HUES6 (cell line): ENCODE data around the gene PHPT1.

ENCODE experiments used
- H3K27ac ChIP-seq: 2 replicates; pipeline ENCODE4 v1.7.0; 2013; ENCODE audit warnings: low read depth, mild to moderate bottlenecking, low read length, inconsistent platforms
- H3K27me3 ChIP-seq: 2 replicates; pipeline ENCODE4 v1.6.1; 2013; ENCODE audit warnings: low read length; ENCODE audit not compliant: control insufficient read depth, insufficient read depth
- H3K36me3 ChIP-seq: 2 replicates; pipeline ENCODE4 v1.6.1; 2013; ENCODE audit warnings: low read length; ENCODE audit not compliant: control insufficient read depth, insufficient read depth
- H3K4me1 ChIP-seq: 2 replicates; pipeline ENCODE4 v1.6.1; 2013; ENCODE audit warnings: low read length; ENCODE audit not compliant: control insufficient read depth, insufficient read depth
- H3K4me3 ChIP-seq: 2 replicates; pipeline ENCODE4 v1.5.1; 2013; ENCODE audit warnings: low read depth, low read length
- H3K9ac ChIP-seq: one replicate; pipeline ENCODE4 v1.6.1; 2013; ENCODE audit warnings: mild to moderate bottlenecking, low read length
- H3K9me3 ChIP-seq: 2 replicates; pipeline ENCODE4 v1.6.1; 2013; ENCODE audit warnings: low read depth, low read length; ENCODE audit not compliant: control insufficient read depth, insufficient read depth

The PHPT1 gene

GRCh38 chr9:136825295-136826187 is 23.7 kb upstream of the PHPT1 start:
- Histone ChIP-seq H3K9me3 (no peaks in the 10 kb centered on the region), H3K36me3 (peaks cover 73% of the 10 kb centered on the region), H3K9ac (no peak overlapping the region), H3K27me3 (no peaks in the 10 kb centered on the region), H3K4me3 (no peak overlapping the region), H3K27ac (no peak overlapping the region), H3K4me1 (peaks cover 8% of the 10 kb centered on the region; the same call in 1 of the 2 replicates)

GRCh38 chr9:136826188-136826541 is 23.0 kb upstream of the PHPT1 start:
- H3K36me3 ChIP-seq = peaks cover 78% of the 10 kb centered on the region
- H3K9me3 ChIP-seq = no peaks in the 10 kb centered on the region
- no peak overlapping the region for H3K27ac ChIP-seq
- no peak overlapping the region for H3K9ac ChIP-seq
- H3K4me1 ChIP-seq = peaks cover 2% of the 10 kb centered on the region; the same call in 1 of the 2 replicates
- H3K4me3 ChIP-seq = no peak overlapping the region
- H3K27me3 ChIP-seq = no peaks in the 10 kb centered on the region

GRCh38 chr9:136826703-136827582 is 22.3 kb upstream of the PHPT1 start:
- Histone ChIP-seq H3K9ac (no peak overlapping the region), H3K4me1 (peaks cover 2% of the 10 kb centered on the region; the same call in 1 of the 2 replicates), H3K4me3 (no peak overlapping the region), H3K9me3 (no peaks in the 10 kb centered on the region), H3K27ac (no peak overlapping the region), H3K27me3 (no peaks in the 10 kb centered on the region), H3K36me3 (peaks cover 86% of the 10 kb centered on the region)

GRCh38 chr9:136827794-136828473 is 21.3 kb upstream of the PHPT1 start:
- Histone ChIP-seq H3K36me3 (peaks cover 95% of the 10 kb centered on the region), H3K27ac (no peak overlapping the region; the same call in 1 of the 2 replicates), H3K27me3 (no peaks in the 10 kb centered on the region), H3K9me3 (no peaks in the 10 kb centered on the region), H3K4me1 (peaks cover 2% of the 10 kb centered on the region; the same call in 1 of the 2 replicates), H3K4me3 (no peak overlapping the region), H3K9ac (no peak overlapping the region)

DNA sequence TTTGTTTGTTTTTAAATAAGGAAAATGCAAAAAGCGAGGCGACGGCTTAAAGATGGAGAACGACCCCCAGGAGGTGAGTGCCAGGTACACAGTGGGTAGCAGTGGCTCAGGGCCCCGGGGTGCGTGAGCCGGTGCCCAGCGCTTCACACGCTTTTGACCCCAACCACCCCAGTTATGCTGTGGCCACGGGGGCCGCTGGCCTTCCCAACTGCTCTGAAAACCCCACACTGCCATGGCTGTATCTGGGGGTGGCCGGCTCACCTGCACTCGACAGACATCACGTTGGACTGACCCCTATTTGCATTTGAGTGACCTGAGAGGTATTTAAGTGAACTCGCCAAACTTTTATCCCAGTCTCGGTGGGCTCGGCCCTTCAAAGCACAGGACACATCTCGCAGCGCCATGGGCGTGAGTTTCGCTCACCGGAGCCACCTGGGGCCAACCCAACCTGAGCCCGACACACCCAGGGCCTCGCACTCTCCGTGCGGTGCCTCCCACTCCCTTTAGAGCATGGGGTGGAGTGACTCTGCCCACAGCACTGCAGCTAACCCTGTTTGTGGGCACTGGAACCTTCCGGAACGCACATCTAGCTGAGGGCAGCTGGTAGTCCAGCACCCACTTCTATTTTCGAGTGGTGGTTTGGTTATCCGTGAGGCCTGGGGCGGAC is 20.6 kb upstream of the PHPT1 start:
- H3K4me3 ChIP-seq = no peak overlapping the region
- no peaks in the 10 kb centered on the region for H3K9me3 ChIP-seq
- peaks cover 90% of the 10 kb centered on the region for H3K36me3 ChIP-seq
- no peak overlapping the region for H3K27ac ChIP-seq
- no peaks in the 10 kb centered on the region for H3K27me3 ChIP-seq
- no peaks in the 10 kb centered on the region; the same call in 1 of the 2 replicates for H3K4me1 ChIP-seq
- H3K9ac ChIP-seq = no peak overlapping the region

DNA sequence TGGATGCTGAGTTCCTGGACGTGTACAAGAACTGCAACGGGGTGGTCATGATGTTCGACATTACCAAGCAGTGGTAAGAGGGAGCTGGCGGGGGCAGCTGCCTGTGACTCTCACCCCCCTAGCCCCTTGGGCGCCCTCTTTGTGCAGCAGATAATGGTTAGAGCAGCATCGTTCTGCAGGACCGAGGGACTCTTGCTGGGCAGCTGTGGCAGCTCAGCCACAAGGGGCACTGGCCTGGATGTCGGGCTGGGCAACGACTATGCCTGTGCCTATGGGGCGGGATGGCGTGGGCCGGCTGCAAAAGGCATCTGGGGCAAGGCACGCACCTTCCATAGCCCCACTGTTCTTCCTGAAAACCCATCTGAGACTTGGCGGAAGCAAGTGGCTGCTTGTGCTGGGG is 19.8 kb upstream of the PHPT1 start:
- Histone ChIP-seq H3K36me3 (peaks cover 88% of the 10 kb centered on the region), H3K4me1 (no peaks in the 10 kb centered on the region), H3K27me3 (no peaks in the 10 kb centered on the region), H3K9ac (no peak overlapping the region), H3K4me3 (no peak overlapping the region), H3K9me3 (no peaks in the 10 kb centered on the region), H3K27ac (no peak overlapping the region)

- Histone ChIP-seq H3K9me3 (no peaks in the 10 kb centered on the region), H3K9ac (no peak overlapping the region), H3K27ac (no peak overlapping the region), H3K27me3 (no peaks in the 10 kb centered on the region), H3K4me3 (no peak overlapping the region), H3K36me3 (peaks cover 82% of the 10 kb centered on the region), H3K4me1 (no peaks in the 10 kb centered on the region)
These were observed 19.0 kb upstream of the PHPT1 start for GRCh38 chr9:136829981-136830885.

GRCh38 chr9:136831002-136831719 is 18.0 kb upstream of the PHPT1 start:
- no peaks in the 10 kb centered on the region for H3K4me1 ChIP-seq
- H3K9ac ChIP-seq = no peak overlapping the region
- H3K27me3 ChIP-seq = no peaks in the 10 kb centered on the region
- H3K36me3 ChIP-seq = peaks cover 82% of the 10 kb centered on the region
- H3K4me3 ChIP-seq = no peak overlapping the region
- H3K27ac ChIP-seq = no peak overlapping the region
- H3K9me3 ChIP-seq = no peaks in the 10 kb centered on the region

DNA sequence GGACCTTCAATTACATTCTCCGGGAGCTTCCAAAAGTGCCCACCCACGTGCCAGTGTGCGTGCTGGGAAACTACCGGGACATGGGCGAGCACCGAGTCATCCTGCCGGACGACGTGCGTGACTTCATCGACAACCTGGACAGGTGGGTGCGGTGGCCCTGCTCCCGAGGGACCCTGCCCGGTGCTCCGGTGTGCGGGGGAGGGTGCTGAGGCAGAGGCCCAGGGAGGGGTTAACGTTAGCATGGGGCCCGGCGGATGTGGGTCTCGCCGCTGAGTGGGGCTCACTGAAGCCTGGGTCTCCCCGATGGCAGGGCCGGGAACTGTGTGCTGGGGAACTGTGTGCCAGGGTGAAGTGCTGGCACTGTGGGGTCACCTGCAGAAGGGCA is 17.5 kb upstream of the PHPT1 start:
- H3K9me3 ChIP-seq = no peaks in the 10 kb centered on the region
- no peak overlapping the region for H3K9ac ChIP-seq
- H3K4me1 ChIP-seq = no peaks in the 10 kb centered on the region
- no peaks in the 10 kb centered on the region for H3K27me3 ChIP-seq
- H3K27ac ChIP-seq = no peak overlapping the region
- no peak overlapping the region for H3K4me3 ChIP-seq
- peaks cover 81% of the 10 kb centered on the region for H3K36me3 ChIP-seq
